Measurements from ENCODE around the gene PPM1N.

The PPM1N gene

DNA sequence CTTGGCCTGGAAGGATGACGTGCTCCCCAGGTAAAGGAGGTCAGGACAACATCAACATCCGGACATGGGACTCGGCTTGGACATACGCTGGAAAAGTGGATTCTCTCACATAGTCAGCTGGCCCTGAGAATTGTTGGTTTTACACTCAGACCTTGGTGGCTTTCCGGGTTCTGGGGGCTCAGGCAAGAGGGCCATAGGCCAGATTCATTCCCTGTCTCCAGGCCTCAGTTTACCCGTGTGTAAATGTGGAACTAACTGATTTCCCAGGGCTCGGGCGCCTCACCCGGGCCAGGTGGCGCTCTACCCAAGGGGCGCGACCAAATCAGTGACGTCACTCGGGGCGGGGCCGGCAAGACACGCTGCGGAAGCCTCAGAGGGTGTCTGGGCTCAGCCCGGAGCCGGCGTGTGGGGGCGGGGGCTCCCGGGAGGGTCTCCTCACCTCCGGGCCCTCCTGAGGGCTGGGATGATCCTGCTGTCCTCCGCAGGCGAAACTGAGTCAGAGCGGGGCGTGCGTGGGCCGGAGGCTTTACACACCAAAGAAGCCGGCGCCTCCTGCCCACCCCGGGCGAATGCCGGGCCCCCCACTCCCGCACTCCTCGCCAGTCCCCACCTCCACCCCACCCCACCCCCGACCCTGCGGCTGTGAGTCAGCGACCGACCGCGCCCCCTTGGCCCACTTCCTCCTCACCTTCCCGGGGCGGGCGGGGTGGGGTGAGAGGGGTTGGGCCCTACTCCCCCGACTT is 8.2 kb downstream of the PPM1N start:
- TF ChIP-seq GATA2 (IDR thresholded peaks at IDR 0.05; ENCODE audit: low read depth, low read length) (no peak), GATA3 (IDR thresholded peaks at IDR 0.05; ENCODE audit: low read depth, low read length) (no peak)

DNA sequence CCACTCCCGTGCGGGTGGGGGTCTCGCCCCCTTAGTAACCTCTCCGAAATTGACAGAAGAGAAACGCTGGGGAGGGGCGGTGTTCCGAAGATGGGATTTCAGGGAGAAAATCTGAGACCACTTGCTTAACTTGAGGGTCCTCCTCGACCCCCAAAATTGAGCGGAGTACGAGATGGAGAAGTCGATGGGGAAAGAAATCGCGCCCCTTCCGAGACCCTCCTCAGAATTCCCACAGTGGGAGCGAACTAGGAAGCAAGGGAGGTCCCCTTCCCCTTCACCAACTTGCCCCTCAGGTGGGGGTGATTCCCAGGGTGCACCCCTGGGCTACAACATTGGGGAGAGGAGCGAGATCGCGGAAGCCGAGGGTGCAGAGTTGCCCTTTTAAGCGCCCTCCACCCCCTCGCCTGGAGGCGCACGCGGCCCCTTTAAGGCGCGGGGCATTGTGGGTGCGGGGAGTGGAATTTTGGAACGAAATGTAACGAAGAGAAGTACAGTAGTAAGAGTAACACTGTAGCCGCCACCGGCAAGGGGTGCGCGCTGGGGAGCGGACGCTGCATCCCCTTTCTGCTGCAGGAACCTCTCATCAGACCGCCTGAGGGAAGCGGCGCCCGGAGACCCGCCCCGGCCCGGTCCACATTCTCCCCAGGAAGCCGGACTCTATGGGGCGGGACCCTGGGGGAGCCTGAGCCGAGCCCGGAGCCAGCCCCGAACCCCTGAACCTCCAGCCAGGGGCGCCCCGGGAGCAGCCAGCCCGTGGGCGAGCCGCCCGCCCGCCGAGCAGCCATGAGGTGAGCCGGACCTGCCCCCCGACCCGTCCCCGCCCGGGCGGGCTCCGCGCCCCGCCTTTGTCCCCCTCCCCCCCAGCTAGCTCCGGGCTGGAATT is 9.0 kb downstream of the PPM1N start, which contains the start of gene VASP:
Gene VASP (plus strand): TSS at position 491 of the 883 bp plus-strand sequence. CDS start 293 bp downstream, at position 784.
- no peak for TF ChIP-seq GATA2 (IDR thresholded peaks at IDR 0.05; ENCODE audit: low read depth, low read length)
- TF ChIP-seq GATA3 (IDR thresholded peaks at IDR 0.05; ENCODE audit: low read depth, low read length), result no peak

DNA sequence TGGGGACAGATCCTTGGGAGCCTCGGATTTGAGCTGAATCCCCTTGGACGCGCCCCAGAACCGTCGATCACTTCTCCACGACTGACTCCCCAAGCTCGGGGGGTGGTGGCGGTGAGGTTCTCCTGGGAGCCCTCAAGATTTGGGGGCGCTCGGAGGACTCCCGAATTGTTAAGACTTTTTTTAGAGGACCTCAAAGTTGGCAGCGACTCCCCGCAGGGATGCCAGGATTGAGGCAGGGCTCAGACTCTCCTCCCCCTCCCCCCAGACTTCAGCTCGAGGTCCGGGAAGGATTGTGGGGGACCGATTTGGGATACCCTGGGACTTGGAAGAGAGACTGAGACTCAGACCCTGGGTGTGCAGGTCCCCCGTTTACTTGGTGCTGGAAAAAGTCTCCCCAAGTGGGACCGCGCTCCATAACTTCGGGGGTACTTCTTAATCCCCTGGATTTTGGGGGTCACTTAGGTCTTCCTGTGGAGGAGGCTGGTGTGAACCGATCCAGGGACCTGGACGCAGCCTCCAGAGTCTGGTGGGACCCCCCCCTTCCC is 9.7 kb downstream of the PPM1N start:
- TF ChIP-seq GATA3 (IDR thresholded peaks at IDR 0.05; ENCODE audit: low read depth, low read length) (no peak), GATA2 (IDR thresholded peaks at IDR 0.05; ENCODE audit: low read depth, low read length) (no peak)

DNA sequence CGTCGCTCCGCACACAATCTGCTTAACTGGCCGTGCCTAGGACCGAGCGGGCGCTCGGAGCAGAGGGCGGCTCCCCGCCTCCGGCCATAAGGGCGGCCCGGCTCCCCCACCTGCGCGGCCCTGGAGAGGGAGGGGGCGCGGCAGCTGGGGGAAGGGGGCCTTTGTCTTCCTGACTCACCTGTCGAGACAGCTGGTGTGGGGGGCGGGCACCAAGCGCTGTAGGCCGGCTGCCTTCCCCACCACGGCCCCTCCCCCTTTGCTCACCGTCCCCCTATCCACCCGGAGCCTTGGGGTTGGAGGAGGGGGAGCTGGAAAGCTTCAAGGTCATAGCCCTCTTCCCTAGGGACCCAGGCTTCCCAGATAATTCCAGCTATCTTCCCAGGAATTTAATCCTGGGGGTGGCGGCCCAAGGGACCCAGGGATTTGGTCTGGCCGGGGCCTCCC is 10.2 kb downstream of the PPM1N start:
- TF ChIP-seq GATA2 (IDR thresholded peaks at IDR 0.05; ENCODE audit: low read depth, low read length) (no peak), GATA3 (IDR thresholded peaks at IDR 0.05; ENCODE audit: low read depth, low read length) (no peak)

DNA sequence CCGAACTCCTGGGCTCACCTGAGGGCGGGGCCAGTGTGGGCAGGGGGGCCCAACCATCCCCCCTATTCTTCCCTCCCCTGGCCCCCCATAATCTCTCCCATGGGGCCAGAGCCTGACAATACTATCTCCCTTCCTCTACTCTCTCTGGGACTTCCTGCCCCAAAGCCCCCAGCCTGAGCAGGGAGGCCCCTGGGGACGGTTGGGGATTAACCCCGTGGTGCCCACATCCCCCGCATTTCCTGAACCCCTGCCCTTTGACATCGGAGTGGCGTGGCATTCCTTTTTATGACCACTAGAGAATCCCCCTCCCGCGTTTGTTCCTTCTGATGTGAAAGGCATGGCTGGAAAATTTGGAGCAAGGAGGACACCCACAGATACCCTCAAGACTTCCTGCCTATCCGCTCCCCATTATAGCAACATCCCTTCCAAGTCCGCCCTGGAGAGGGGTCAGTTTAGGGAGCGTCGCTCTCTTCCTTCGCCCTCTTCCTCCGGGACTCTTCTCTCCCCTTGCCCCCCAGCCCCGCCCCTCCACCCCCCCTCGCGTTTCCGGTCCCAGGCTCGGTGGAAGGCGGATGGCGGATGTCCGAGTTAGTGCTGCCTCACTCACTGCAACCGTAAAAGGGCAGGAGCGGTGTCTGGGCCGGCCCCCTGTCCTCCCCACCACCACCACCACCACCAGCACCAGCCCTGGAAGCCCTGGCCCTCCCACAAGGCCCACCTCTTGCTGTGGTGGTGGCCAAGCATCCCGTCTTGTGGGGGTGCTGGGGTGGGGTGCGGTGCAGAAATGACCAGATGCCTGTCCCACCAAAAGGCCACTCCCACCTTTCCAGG is 10.8 kb downstream of the PPM1N start:
- no peak for TF ChIP-seq GATA2 (IDR thresholded peaks at IDR 0.05; ENCODE audit: low read depth, low read length)
- no peak for TF ChIP-seq GATA3 (IDR thresholded peaks at IDR 0.05; ENCODE audit: low read depth, low read length)

DNA sequence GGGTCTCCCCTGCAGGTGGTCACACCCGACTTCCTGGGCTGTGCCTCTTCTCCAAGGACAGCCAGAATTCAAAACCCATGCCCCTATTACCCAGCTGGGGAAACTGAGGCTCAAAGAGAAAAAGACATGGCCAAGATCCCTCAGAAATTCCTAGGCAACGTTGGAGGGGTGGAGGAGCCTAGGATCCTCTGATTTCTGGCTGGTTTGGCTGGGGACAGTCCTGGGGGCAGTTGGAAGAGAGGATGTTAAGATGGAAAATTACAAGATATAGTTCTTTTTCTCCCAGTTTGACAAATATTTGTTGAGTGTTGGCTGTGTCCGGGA is 11.4 kb downstream of the PPM1N start:
- TF ChIP-seq GATA3 (IDR thresholded peaks at IDR 0.05; ENCODE audit: low read depth, low read length) (no peak), GATA2 (IDR thresholded peaks at IDR 0.05; ENCODE audit: low read depth, low read length) (no peak)

DNA sequence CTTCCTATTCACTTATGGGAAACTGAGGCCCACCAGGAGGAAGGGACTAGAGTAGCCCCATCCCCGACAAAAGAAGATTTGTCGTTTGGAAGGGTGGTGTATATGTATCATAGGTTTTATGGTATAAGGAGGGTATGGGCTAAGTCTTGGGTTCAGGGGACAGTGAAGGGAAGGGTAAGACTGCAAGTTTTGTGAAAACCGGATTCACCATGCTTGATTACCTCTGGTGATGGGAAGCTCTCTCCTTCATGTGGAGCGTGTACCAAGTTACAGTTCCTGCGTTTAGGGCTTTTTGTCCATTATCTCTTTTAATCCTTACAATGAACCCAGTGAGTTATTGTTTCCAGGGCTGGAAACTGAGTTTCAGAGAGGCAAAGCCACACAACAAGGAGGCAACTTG is 12.8 kb downstream of the PPM1N start:
- TF ChIP-seq GATA2 (IDR thresholded peaks at IDR 0.05; ENCODE audit: low read depth, low read length) (no peak), GATA3 (IDR thresholded peaks at IDR 0.05; ENCODE audit: low read depth, low read length) (no peak)

DNA sequence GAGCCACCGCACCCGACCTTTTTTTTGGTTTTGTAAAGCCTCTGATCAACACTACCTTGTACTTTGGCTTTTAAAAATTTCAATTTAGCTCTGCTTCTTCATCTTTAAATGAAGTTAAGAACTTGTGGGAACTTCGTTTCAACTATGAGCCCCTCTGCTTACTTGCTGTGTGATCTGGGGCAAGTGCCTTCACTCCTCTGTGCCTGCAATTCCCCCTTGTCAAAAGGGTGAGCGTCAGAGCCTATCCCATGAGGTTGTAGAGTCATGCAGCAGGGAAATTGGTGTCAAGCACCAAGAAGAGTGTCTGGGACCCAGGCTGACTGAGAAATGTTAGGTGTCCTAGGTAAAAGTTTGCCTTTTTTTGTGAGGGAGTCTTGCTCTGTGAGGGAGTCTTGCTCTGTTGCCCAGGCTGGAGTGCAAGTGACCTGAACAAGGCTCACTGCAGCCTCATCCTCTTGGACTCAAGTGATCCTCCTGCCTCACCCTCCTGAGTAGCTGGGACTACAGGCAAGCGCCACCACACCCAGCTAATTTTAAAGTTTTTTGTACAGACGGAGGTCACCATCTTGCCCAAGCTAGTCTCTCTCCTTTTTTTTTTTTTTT is 14.7 kb downstream of the PPM1N start:
- TF ChIP-seq GATA2 (IDR thresholded peaks at IDR 0.05; ENCODE audit: low read depth, low read length) (no peak), GATA3 (IDR thresholded peaks at IDR 0.05; ENCODE audit: low read depth, low read length) (no peak)

DNA sequence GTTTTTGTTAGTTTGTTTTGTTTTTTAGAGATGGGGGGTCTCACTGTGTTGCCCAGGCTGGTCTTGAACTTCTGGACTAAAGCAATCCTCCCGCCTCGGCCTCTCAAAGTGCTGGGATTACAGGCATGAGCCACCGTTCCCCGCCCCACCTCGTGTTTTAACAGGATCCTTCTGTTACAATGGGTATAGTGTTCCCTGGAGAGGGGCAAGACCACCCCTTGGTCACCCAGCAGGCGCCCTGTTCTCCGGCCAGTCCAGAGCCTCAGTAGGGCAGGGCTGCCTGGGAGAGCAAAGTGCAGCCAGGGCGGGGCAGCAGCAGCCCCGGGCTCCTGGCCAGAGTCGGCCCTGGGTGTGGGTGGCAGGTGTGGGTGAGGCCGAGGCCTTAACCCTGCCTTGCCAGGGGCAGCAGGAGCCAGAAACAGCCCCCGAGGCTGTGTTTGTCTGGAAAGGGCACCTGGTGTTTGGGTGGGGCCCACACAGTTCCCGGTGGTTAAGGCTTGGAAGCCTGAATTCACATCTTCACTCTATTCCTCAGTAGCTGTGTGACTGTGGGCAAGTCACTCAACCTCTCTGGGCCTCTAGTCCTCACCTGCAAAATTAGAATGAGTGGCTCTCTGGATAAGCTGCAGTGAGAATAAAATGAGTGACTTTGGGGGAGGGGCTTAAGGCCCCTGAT is 16.3 kb downstream of the PPM1N start:
- TF ChIP-seq GATA2 (IDR thresholded peaks at IDR 0.05; ENCODE audit: low read depth, low read length) (no peak), GATA3 (IDR thresholded peaks at IDR 0.05; ENCODE audit: low read depth, low read length) (no peak)

DNA sequence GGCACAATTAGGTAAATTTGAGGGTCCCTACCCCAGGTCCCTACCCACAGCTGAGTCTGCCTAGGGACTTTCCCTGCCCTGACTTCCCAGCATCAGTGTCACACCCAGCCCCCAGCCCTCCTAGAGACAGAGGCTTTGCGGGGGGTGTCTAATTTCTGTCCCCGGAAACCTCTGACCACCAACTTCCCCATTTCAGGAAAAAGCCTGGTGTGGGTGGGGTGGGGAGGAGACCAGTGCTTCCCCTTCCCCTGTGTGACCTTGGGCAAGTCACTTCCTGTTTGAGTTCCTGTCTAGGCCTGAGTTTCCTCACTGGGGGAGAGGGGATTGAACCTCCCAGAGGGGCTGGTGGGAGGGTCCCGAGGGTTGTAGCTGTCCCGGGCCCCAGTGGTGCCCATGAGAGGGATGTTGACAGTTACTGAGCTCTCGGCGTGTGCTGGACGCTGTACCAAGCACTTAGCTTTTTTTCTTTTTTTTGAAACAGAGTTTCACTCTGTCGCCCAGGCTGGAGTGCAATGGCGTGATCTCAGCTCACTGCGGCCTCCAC is 16.9 kb downstream of the PPM1N start:
- no peak for TF ChIP-seq GATA3 (IDR thresholded peaks at IDR 0.05; ENCODE audit: low read depth, low read length)
- TF ChIP-seq GATA2 (IDR thresholded peaks at IDR 0.05; ENCODE audit: low read depth, low read length), result no peak

DNA sequence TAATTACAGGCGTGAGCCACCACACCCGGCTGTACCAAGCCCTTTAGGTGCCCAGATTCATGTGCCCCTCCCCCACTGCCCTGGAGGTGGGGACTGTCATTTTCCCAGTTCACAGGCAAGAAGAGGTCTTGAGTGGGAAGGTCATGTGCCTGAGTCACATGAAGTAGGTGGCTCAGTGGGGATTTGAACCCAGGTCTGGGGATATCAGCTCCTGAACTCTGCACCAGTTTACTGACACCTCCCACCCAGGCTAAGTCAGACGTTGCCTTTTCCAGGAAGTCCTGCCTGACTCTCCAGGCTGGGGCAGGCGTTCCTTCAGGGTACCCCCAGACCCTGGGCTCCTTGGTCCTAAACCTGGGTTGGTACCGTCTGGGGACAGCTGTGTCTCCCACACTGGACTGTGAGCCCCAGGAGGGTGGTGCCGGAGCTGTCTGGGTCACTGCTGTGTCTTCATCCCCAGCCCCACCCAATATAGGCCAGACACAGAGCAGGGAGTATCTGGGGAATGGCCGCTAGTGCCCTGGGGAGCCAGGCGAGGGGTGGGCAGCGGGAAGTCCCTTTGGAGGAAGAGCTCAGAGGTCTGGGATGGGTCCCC is 17.7 kb downstream of the PPM1N start:
- no peak for TF ChIP-seq GATA3 (IDR thresholded peaks at IDR 0.05; ENCODE audit: low read depth, low read length)
- TF ChIP-seq GATA2 (IDR thresholded peaks at IDR 0.05; ENCODE audit: low read depth, low read length), result no peak

DNA sequence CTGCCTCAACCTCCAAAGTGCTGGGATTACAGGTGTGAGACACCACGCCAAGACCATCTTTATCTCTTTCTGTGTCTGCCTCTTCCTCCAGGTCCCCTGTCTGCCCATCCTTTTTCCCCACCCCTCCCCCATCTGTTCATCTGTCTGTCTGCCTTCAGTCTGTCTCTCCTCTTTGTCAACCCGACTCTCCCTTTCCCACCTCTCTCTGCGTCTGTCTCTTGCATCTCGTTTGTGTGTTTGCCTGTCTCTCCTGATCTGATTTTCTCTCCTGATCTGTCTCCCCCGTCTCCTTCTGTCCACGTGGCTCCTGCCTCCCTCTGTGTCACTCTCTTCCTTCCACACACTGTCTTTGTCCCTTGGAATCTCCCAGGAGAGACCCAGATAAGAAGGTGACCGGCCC is 19.0 kb downstream of the PPM1N start:
- TF ChIP-seq GATA3 (IDR thresholded peaks at IDR 0.05; ENCODE audit: low read depth, low read length) (no peak), GATA2 (IDR thresholded peaks at IDR 0.05; ENCODE audit: low read depth, low read length) (no peak)

Measured in SH-SY5Y (cell line).